PC-3 (cell line): Measurements from ENCODE around the gene MATCAP1. TPM values are rescaled to one million over a fixed set of nuclear protein-coding genes. Genes with fewer than 3 reads are reported as not detected.

Experiments
- ATAC-seq: fragments of 200-7000 bp; cut with Tn5 transposase; 2 replicates; pipeline ENCODE4 v1.9.1; 2020; ENCODE audit warnings: mild to moderate bottlenecking, moderate library complexity
- BruUV-seq: library from RNA; stranded (reverse); fragments of 400-500 nt; replicated peaks from 2 replicates; lab custom pipeline; 2021; lab: Mats Ljungman, UMichigan
- CTCF ChIA-PET: fragments of 300-600 bp; sonication (Branson Sonifier 250); formaldehyde crosslinking; loops from one replicate; lab custom pipeline; 2022; ENCODE audit warnings: antibody characterized with exemption; lab: Charles Lee
- POLR2A ChIA-PET: fragments of 300-600 bp; sonication (Branson Sonifier 250); formaldehyde crosslinking; loops from one replicate; lab custom pipeline; 2022; ENCODE audit warnings: antibody characterized with exemption; ENCODE audit not compliant: unreplicated experiment; lab: Charles Lee
- DNase-seq: peaks from one replicate; pipeline ENCODE4 v3.0.0-alpha.2; 2015
- H2AFZ ChIP-seq: fragments of 300-600 bp; sonication (generic); 2 replicates; pipeline ENCODE4 v1.6.0; 2016; ENCODE audit warnings: antibody characterized with exemption, low read length
- H3F3A ChIP-seq: fragments of 300-600 bp; sonication (generic); one replicate; pipeline ENCODE4 v1.6.0; 2017; ENCODE audit warnings: antibody characterized with exemption, low read length, control low read depth, mild to moderate bottlenecking; ENCODE audit not compliant: unreplicated experiment
- H3K27ac ChIP-seq: fragments of 300-600 bp; sonication (generic); 2 replicates; pipeline ENCODE4 v1.5.1; 2016; ENCODE audit warnings: mild to moderate bottlenecking, low read length
- H3K27me3 ChIP-seq: fragments of 300-600 bp; sonication (generic); 2 replicates; pipeline ENCODE4 v1.6.1; 2016; ENCODE audit warnings: low read length, mixed read lengths
- H3K36me3 ChIP-seq: fragments of 300-600 bp; sonication (generic); 2 replicates; pipeline ENCODE4 v1.6.1; 2016; ENCODE audit warnings: low read depth, mixed run types, low read length, mixed read lengths
- H3K4me1 ChIP-seq: fragments of 300-600 bp; sonication (generic); 2 replicates; pipeline ENCODE4 v1.5.1; 2016; ENCODE audit warnings: low read length; ENCODE audit not compliant: insufficient read depth
- H3K4me2 ChIP-seq: fragments of 300-600 bp; sonication (generic); 2 replicates; pipeline ENCODE4 v1.6.0; 2016; ENCODE audit warnings: low read length
- H3K4me3 ChIP-seq: fragments of 300-600 bp; sonication (generic); 2 replicates; pipeline ENCODE4 v1.5.1; 2016; ENCODE audit warnings: mild to moderate bottlenecking, low read length, mixed read lengths
- H3K79me2 ChIP-seq: fragments of 300-600 bp; sonication (generic); 2 replicates; pipeline ENCODE4 v1.6.1; 2017; ENCODE audit warnings: low read length, mixed read lengths
- H3K9ac ChIP-seq: fragments of 300-600 bp; sonication (generic); 2 replicates; pipeline ENCODE4 v1.6.0; 2016; ENCODE audit warnings: mild to moderate bottlenecking, low read length
- H3K9me2 ChIP-seq: fragments of 300-600 bp; sonication (generic); replicated peaks from 2 replicates; pipeline ENCODE4 v1.6.1; 2016; ENCODE audit warnings: mixed run types, low read length, mixed read lengths
- H3K9me3 ChIP-seq: fragments of 300-600 bp; sonication (generic); 2 replicates; pipeline ENCODE4 v1.6.1; 2016; ENCODE audit warnings: low read length, mixed read lengths
- H4K20me1 ChIP-seq: fragments of 300-600 bp; sonication (generic); 2 replicates; pipeline ENCODE4 v1.6.1; 2016; ENCODE audit warnings: low read length, mixed read lengths
- CTCF ChIP-seq: fragments of 300-600 bp; sonication (generic); conservative IDR thresholded peaks from 2 replicates; pipeline ENCODE4 v1.5.1; 2017; ENCODE audit warnings: antibody characterized with exemption, low read depth, mild to moderate bottlenecking, low read length
- EZH2 ChIP-seq: fragments of 300-600 bp; sonication (generic); IDR thresholded peaks from one replicate; pipeline ENCODE4 v1.6.1; 2017; ENCODE audit warnings: antibody characterized with exemption, mild to moderate bottlenecking, low read length; ENCODE audit not compliant: unreplicated experiment
- EZH2phosphoT487 ChIP-seq: fragments of 300-600 bp; sonication (generic); IDR thresholded peaks from 2 replicates; pipeline ENCODE4 v1.6.1; 2018; ENCODE audit warnings: mild to moderate bottlenecking, antibody characterized with exemption, low read length, borderline replicate concordance
- intact Hi-C: fragments of 100-400 bp; cut with micrococcal nuclease; formaldehyde crosslinking; loops from 2 replicates; pipeline ENCODE4 v1.9.0; 2023
- total RNA-seq: library from RNA; depleted of rRNA; stranded (reverse); fragments of >200 nt; gene quantifications from 2 replicates; pipeline ENCODE4 v1.2.3, GENCODE V29; 2014

The MATCAP1 gene
- total RNA-seq, 1 experiment from 2014 or later = 29.6 TPM

- no TSS peak for BruUV-seq
- Histone ChIP-seq H3K4me2 (no peak overlapping the region), H3K27ac (no peak overlapping the region), H4K20me1 (no peaks in the 10 kb centered on the region; the same call in 1 of the 2 replicates), H3K79me2 (no peaks in the 10 kb centered on the region), H3K36me3 (no peaks in the 10 kb centered on the region), H3K9me3 (no peaks in the 10 kb centered on the region), H3K4me3 (no peak overlapping the region), H3K27me3 (no peaks in the 10 kb centered on the region), H3F3A (no peaks in the 10 kb centered on the region), H3K9me2 (no peaks in the 10 kb centered on the region), H3K4me1 (peaks cover 8% of the 10 kb centered on the region), H2AFZ (no peak overlapping the region), H3K9ac (no peak overlapping the region)
- ChIA-PET POLR2A (no interaction called here), CTCF (no interaction called here)
- no peak for DNase-seq
- no peak for ATAC-seq
- TF ChIP-seq CTCF (no peak), EZH2 (no peak), EZH2phosphoT487 (no peak)
- intact Hi-C loops = no loop called here
Measured at GRCh38 chr16:67201411-67202345, 17.9 kb upstream of the MATCAP1 start.

GRCh38 chr16:67200491-67200890 is 16.7 kb upstream of the MATCAP1 start:
- DNase-seq = no peak
- ChIA-PET POLR2A (no interaction called here), CTCF (no interaction called here)
- Histone ChIP-seq H3K9me3 (no peaks in the 10 kb centered on the region), H3K36me3 (peaks cover 10% of the 10 kb centered on the region; the same call in 1 of the 2 replicates), H3F3A (no peaks in the 10 kb centered on the region), H4K20me1 (no peaks in the 10 kb centered on the region; the same call in 1 of the 2 replicates), H3K4me2 (no peak overlapping the region), H3K27ac (no peak overlapping the region), H3K9ac (no peak overlapping the region), H3K4me1 (no peaks in the 10 kb centered on the region), H2AFZ (no peak overlapping the region), H3K4me3 (no peak overlapping the region), H3K9me2 (no peaks in the 10 kb centered on the region), H3K27me3 (no peaks in the 10 kb centered on the region), H3K79me2 (no peaks in the 10 kb centered on the region)
- intact Hi-C loops = no loop called here
- no peak for ATAC-seq
- TF ChIP-seq EZH2 = no peak
- TF ChIP-seq CTCF = no peak
- TF ChIP-seq EZH2phosphoT487 = no peak
- BruUV-seq = no TSS peak

GRCh38 chr16:67199808-67200198 is 16.0 kb upstream of the MATCAP1 start:
- no peak overlapping the region for H3K4me3 ChIP-seq
- no peaks in the 10 kb centered on the region for H3K27me3 ChIP-seq
- intact Hi-C loops = loop anchor here (10.0 kb wide), 1 partner anchor 45 kb away; the partner anchor contains the start of genes FHOD1 and SLC9A5
- ChIA-PET CTCF (no interaction called here), POLR2A (no interaction called here)
- no peak for DNase-seq
- no peaks in the 10 kb centered on the region; the same call in 1 of the 2 replicates for H4K20me1 ChIP-seq
- no peak overlapping the region for H3K4me2 ChIP-seq
- peaks cover 12% of the 10 kb centered on the region; the same call in 1 of the 2 replicates for H3K36me3 ChIP-seq
- no peaks in the 10 kb centered on the region for H3K9me2 ChIP-seq
- no peak overlapping the region for H3K9ac ChIP-seq
- H3K27ac ChIP-seq = no peak overlapping the region
- no TSS peak for BruUV-seq
- no peaks in the 10 kb centered on the region for H3K9me3 ChIP-seq
- H2AFZ ChIP-seq = no peak overlapping the region
- H3K4me1 ChIP-seq = no peaks in the 10 kb centered on the region
- peaks cover 2% of the 10 kb centered on the region; the same call in 1 of the 2 replicates for H3K79me2 ChIP-seq
- TF ChIP-seq EZH2phosphoT487 (no peak), EZH2 (no peak), CTCF (no peak)
- no peak for ATAC-seq
- no peaks in the 10 kb centered on the region for H3F3A ChIP-seq
